K562 (cell line): ENCODE measurements around the gene SPSB1. TPM values are rescaled to one million over a fixed set of nuclear protein-coding genes. Genes with fewer than 3 reads are reported as not detected.
A peak's percentile ranks its signal among the peaks of the same experiment; 100 is the strongest.

ENCODE experiments used
- CREM ChIP-seq: IDR thresholded peaks from 2 replicates; pipeline ENCODE4 v1.6.1; 2014; ENCODE audit warnings: antibody characterized with exemption, low read depth
- CTBP1 ChIP-seq: fragments of 450-650 bp; IDR thresholded peaks from 2 replicates; pipeline ENCODE4 v1.6.1; 2016; ENCODE audit warnings: borderline replicate concordance
- FOXK2 ChIP-seq, 2 experiments: fragments of 450-650 bp; IDR thresholded peaks in 1 of 2; conservative IDR thresholded peaks in 1 of 2; 2 replicates each; pipeline ENCODE4 v1.6.1; 2016; ENCODE audit warnings: low read depth in 2 of 2, mild to moderate bottlenecking in 1 of 2
- HDAC1 ChIP-seq, 2 experiments: fragments of 450-650 bp; IDR thresholded peaks; 2 replicates each; pipeline ENCODE4 v1.6.1; 2016 to 2017; ENCODE audit warnings: inconsistent platforms in 1 of 2, mild to moderate bottlenecking in 1 of 2, moderate library complexity in 1 of 2
- HIVEP1 ChIP-seq: fragments of 250-450 bp; sonication (Bioruptor Pico); IDR thresholded peaks from 2 replicates; pipeline ENCODE4 v1.4.0; 2020; ENCODE audit warnings: mild to moderate bottlenecking
- HMGN3 ChIP-seq: IDR thresholded peaks from 2 replicates; pipeline ENCODE4 v1.6.1; 2011; ENCODE audit warnings: borderline replicate concordance, low read depth, mild to moderate bottlenecking, mixed read lengths, low read length; ENCODE audit not compliant: insufficient read length; ENCODE audit errors: extremely low read depth
- IRF9 ChIP-seq: fragments of 450-650 bp; IDR thresholded peaks from 2 replicates; pipeline ENCODE4 v1.6.1; 2016; ENCODE audit warnings: missing biosample characterization, missing genetic modification characterization
- KAT2B ChIP-seq: IDR thresholded peaks from one replicate; pipeline ENCODE4 v1.6.1; 2012; ENCODE audit warnings: low read depth, mild to moderate bottlenecking, control low read depth, inconsistent platforms, low read length, moderate library complexity
- KLF16 ChIP-seq: IDR thresholded peaks from 2 replicates; pipeline ENCODE4 v1.6.1; 2016; ENCODE audit warnings: antibody characterized with exemption
- MAFG ChIP-seq: fragments of 450-650 bp; conservative IDR thresholded peaks from 2 replicates; pipeline ENCODE4 v1.6.1; 2016; ENCODE audit warnings: missing genetic modification characterization, missing compliant biosample characterization
- MCM7 ChIP-seq, 2 experiments: fragments of 450-650 bp; IDR thresholded peaks; 2 replicates each; pipeline ENCODE4 v1.6.1; 2016 to 2018
- MEF2D ChIP-seq: conservative IDR thresholded peaks from 2 replicates; pipeline ENCODE4 v1.6.1; 2016; ENCODE audit warnings: low read depth, missing genetic modification characterization, missing compliant biosample characterization
- NKRF ChIP-seq: fragments of 450-650 bp; IDR thresholded peaks from 2 replicates; pipeline ENCODE4 v1.6.1; 2016; ENCODE audit warnings: borderline replicate concordance
- PATZ1 ChIP-seq: fragments of 250-450 bp; sonication (Bioruptor Pico); IDR thresholded peaks from 2 replicates; pipeline ENCODE4 v1.5.0; 2020; ENCODE audit warnings: mild to moderate bottlenecking, borderline replicate concordance
- RAD21 ChIP-seq, 2 experiments: fragments of 250-450 bp in 1 of 2; fragments of 450-650 bp in 1 of 2; sonication (Bioruptor Pico) in 1 of 2; formaldehyde crosslinking in 1 of 2; IDR thresholded peaks in 1 of 2; conservative IDR thresholded peaks in 1 of 2; 2 replicates each; pipeline versions ENCODE4 v1.4.0 to v1.8.0; 2020 to 2022; ENCODE audit warnings: mild to moderate bottlenecking in 2 of 2, moderate library complexity in 1 of 2
- SAFB ChIP-seq: fragments of 200-400 bp; formaldehyde crosslinking; IDR thresholded peaks from 2 replicates; pipeline ENCODE4 v1.6.1; 2017; ENCODE audit warnings: low read depth, low read length, borderline replicate concordance
- SIRT6 ChIP-seq: IDR thresholded peaks from one replicate; pipeline ENCODE4 v1.6.1; 2012; ENCODE audit warnings: low read depth, mild to moderate bottlenecking, control low read depth, inconsistent platforms, low read length, moderate library complexity
- STAT5A ChIP-seq: IDR thresholded peaks from 2 replicates; pipeline ENCODE4 v1.6.1; 2012; ENCODE audit warnings: low read length, inconsistent platforms, borderline replicate concordance
- XRCC3 ChIP-seq: fragments of 450-650 bp; IDR thresholded peaks from 2 replicates; pipeline ENCODE4 v1.6.1; 2017; ENCODE audit warnings: mild to moderate bottlenecking, moderate library complexity
- ZFP30 ChIP-seq: fragments of 250-450 bp; sonication (Bioruptor Pico); IDR thresholded peaks from 2 replicates; pipeline ENCODE4 v1.8.0; 2022; ENCODE audit warnings: moderate library complexity, mild to moderate bottlenecking, inconsistent platforms, borderline replicate concordance
- ZNF586 ChIP-seq: fragments of 450-650 bp; formaldehyde crosslinking; conservative IDR thresholded peaks from 2 replicates; pipeline ENCODE4 v1.4.0; 2020; ENCODE audit warnings: mild to moderate bottlenecking, moderate library complexity
- ZNF766 ChIP-seq: fragments of 200-800 bp; sonication (Bioruptor generic); conservative IDR thresholded peaks from 2 replicates; pipeline ENCODE4 v1.6.1; 2016; ENCODE audit warnings: missing genetic modification characterization, missing compliant biosample characterization
- polyA plus RNA-seq, 8 experiments: library from polyadenylated mRNA; depleted of rRNA in 4 of 8; stranded (reverse) in 5 of 8; unstranded in 3 of 8; fragments of >200 nt; fragmentation: Nextera tagmentation in 2 of 8; fragmentation: Illumina TruSeq in 1 of 8; extraction: Ambion mirVana in 2 of 8; extraction: Trizol in 1 of 8; gene quantifications; 2 replicates each; pipeline versions ENCODE4 v1.2.1 to v1.2.3, GENCODE V29; 2011 to 2014; ENCODE audit warnings: inconsistent platforms in 1 of 8, missing spikeins in 1 of 8
- total RNA-seq, 7 experiments: library from RNA; depleted of rRNA in 6 of 7; stranded (reverse); fragments of >200 nt in 6 of 7; fragmentation: Illumina TruSeq in 2 of 7; extraction: Trizol in 2 of 7; gene quantifications; 2 replicates each; pipeline versions ENCODE4 v1.2.1 to v1.2.3, GENCODE V29; 2011 to 2021; ENCODE audit warnings: low replicate concordance in 1 of 7

SPSB1 gene
- total and polyA plus RNA-seq, 9 of the 15 experiments (the other 6 are each of a cell fraction or from before 2014, with no cell fraction given): 0.06 to 0.35 (median 0.14) TPM; not detected in 6

- TF ChIP-seq SAFB (no peak), CREM (no peak), ZNF586 (CRISPR knock-in tag) (no peak), ZFP30 (CRISPR knock-in tag) (no peak), MCM7 (IDR thresholded peaks at IDR 0.05) (peak; percentile 14 to 48; a peak in 2 of 4 replicates), CTBP1 (0 out of 2 replicates have a peak, but pooled peaks have one; percentile 16), MAFG (tag) (no peak), KLF16 (no peak), SIRT6 (no peak), KAT2B (no peak), HMGN3 (no peak), XRCC3 (no peak), PATZ1 (no peak), HDAC1 (IDR thresholded peaks at IDR 0.05) (peak in 1 of 2 experiments; percentile 74; a peak in 2 of 4 replicates), MEF2D (tag) (no peak), IRF9 (tag) (no peak), RAD21 (CRISPR knock-in tag; conservative IDR thresholded peaks at IDR 0.05 in 1 of 2, IDR thresholded peaks at IDR 0.05 in 1 of 2) (no peak), NKRF (0 out of 2 replicates have a peak, but pooled peaks have one; percentile 46), ZNF766 (CRISPR knock-in tag) (no peak), STAT5A (no peak), FOXK2 (conservative IDR thresholded peaks at IDR 0.05 in 1 of 2, IDR thresholded peaks at IDR 0.05 in 1 of 2; ENCODE audit: low read depth in 2 of 2) (no peak), HIVEP1 (no peak)
Measured at GRCh38 chr1:9293533-9294404, 1.1 kb downstream of the SPSB1 start (continued).
